Measurements from ENCODE around the gene MARVELD3. TPM values are rescaled to one million over a fixed set of nuclear protein-coding genes. Genes with fewer than 3 reads are reported as not detected.
"Not testable (repeated sequence)": the region's sequence is repeated elsewhere in the genome, so short reads cannot be mapped to it uniquely, and the experiment has no call there.

The MARVELD3 gene
- total and polyA plus RNA-seq, 3 donors from 2014 or later, result 1.3 to 1.6 (median 1.4) TPM

DNA sequence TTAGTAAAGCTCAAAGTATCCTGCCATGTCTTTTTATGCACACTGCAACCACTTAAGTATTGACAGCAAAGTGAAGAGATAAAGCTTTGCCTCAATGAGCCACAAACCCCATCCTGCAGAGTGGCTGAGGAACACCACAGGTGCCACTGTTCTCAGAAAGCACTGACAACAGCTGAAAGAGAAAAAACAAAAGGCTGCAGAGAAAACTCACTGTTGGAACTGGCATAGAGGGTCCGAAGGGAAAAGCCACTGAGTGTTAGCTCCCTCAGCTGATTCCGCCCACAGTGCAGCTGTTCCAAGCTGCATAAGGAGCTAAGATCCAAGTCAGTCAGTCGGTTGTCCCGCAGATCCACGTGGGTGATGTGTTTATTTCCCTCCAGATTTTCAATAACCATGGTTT is 50.3 kb downstream of the MARVELD3 start:
- no peak for DNase-seq
- intact Hi-C loops (cut with DNase I; ENCODE audit: low total_unique reads), result no loop called here
- no peaks in the 10 kb centered on the region for H3K36me3 ChIP-seq (ENCODE audit: low read depth, missing control alignments)
- H3K4me3 ChIP-seq, result no peak overlapping the region
- no peaks in the 10 kb centered on the region for H3K9me3 ChIP-seq
- WGBS, 2 donors, result 74 to 82% methylated on average over 5 of the region's 5 CpGs
- no peaks in the 10 kb centered on the region for H3K27me3 ChIP-seq
- no peak overlapping the region for H3K27ac ChIP-seq
- no peaks in the 10 kb centered on the region for H3K4me1 ChIP-seq
- no peak for TF ChIP-seq POLR2A (IDR thresholded peaks at IDR 0.05)
- TF ChIP-seq, protein P1, sequence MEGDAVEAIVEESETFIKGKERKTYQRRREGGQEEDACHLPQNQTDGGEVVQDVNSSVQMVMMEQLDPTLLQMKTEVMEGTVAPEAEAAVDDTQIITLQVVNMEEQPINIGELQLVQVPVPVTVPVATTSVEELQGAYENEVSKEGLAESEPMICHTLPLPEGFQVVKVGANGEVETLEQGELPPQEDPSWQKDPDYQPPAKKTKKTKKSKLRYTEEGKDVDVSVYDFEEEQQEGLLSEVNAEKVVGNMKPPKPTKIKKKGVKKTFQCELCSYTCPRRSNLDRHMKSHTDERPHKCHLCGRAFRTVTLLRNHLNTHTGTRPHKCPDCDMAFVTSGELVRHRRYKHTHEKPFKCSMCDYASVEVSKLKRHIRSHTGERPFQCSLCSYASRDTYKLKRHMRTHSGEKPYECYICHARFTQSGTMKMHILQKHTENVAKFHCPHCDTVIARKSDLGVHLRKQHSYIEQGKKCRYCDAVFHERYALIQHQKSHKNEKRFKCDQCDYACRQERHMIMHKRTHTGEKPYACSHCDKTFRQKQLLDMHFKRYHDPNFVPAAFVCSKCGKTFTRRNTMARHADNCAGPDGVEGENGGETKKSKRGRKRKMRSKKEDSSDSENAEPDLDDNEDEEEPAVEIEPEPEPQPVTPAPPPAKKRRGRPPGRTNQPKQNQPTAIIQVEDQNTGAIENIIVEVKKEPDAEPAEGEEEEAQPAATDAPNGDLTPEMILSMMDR (IDR thresholded peaks at IDR 0.05), result no peak

DNA sequence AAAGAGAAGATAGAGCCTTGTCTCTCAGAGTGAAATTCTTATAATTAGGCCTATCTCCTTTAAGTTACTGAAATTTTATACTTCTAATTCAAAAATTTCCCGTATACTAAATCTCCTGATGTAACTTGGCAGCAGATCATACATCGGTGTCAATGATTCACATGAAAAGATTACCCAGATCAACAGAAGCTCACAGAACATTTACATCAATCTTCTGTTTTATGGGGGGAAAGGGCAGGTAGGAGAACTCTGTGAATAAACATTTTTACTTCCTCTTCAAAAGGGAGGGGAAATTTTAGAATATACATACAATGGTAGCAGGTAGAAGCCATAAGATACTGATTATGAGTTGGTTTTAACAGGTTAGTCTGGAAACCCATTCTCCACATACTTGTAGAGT is 55.4 kb downstream of the MARVELD3 start:
- H3K9me3 ChIP-seq, result no peaks in the 10 kb centered on the region
- no peak overlapping the region for H3K4me3 ChIP-seq
- no peak for TF ChIP-seq POLR2A (IDR thresholded peaks at IDR 0.05)
- TF ChIP-seq, protein P1 (IDR thresholded peaks at IDR 0.05), result no peak
- H3K36me3 ChIP-seq (ENCODE audit: low read depth, missing control alignments), result no peaks in the 10 kb centered on the region
- intact Hi-C loops (cut with DNase I; ENCODE audit: low total_unique reads), result no loop called here
- 95% methylated on average over 2 of the region's 2 CpGs for WGBS, 2 donors
- no peak for DNase-seq
- no peaks in the 10 kb centered on the region for H3K27me3 ChIP-seq
- no peak overlapping the region for H3K27ac ChIP-seq
- no peaks in the 10 kb centered on the region for H3K4me1 ChIP-seq

DNA sequence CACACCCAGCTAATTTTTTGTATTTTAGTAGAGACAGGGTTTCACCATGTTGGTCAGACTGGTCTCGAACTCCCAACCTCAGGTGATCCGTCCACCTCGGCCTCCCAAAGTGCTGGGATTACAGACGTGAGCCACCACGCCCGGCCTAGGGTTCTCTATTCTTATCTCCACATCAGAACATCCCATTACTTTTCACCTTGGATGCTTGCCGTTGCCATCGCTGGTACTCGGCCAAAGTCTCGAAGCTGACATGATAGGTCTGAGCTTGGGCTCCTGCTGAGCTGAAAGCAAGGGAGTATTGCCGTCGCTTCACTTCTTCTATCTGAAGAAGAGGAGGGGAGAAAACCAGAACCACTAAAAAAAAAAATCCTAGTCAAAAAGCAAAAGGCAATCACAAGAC is 58.3 kb downstream of the MARVELD3 start:
- WGBS, 2 donors, result 96% methylated on average over 12 of the region's 12 CpGs
- DNase-seq; intact Hi-C loops (cut with DNase I; ENCODE audit: low total_unique reads); H3K36me3 ChIP-seq (ENCODE audit: low read depth, missing control alignments); H3K27me3 ChIP-seq; H3K4me1 ChIP-seq; H3K4me3 ChIP-seq; H3K9me3 ChIP-seq; H3K27ac ChIP-seq: not testable (repeated sequence)

Small RNAs within 50 kb of the gene (small RNA-seq; reads per million reads assigned to genes)
- 0 reads per million in 2 donors for gene RNU6-208P

Other genes with a start within 250 kb of the MARVELD3 start
- gene TLE7, start 184.1 kb upstream of the MARVELD3 start, total RNA-seq, result 1 to 10 TPM; 2.4 to 3.0 TPM
- 1.7 TPM for gene TLE7, start 184.1 kb upstream of the MARVELD3 start, polyA plus RNA-seq (ENCODE audit: insufficient read depth, low read depth, low replicate concordance)
- gene ZNF23, start 163.9 kb upstream of the MARVELD3 start, total RNA-seq, result 10 to 100 TPM; 14.5 to 16.3 TPM
- 10.9 TPM for gene ZNF23, start 163.9 kb upstream of the MARVELD3 start, polyA plus RNA-seq (ENCODE audit: insufficient read depth, low read depth, low replicate concordance)
- gene ZNF19, start 136.9 kb upstream of the MARVELD3 start, total RNA-seq, result 10 to 100 TPM; 28.4 to 44.6 TPM
- gene ZNF19, start 136.9 kb upstream of the MARVELD3 start, polyA plus RNA-seq (ENCODE audit: insufficient read depth, low read depth, low replicate concordance), result 31.8 TPM
- gene CHST4, start 99.8 kb upstream of the MARVELD3 start, total RNA-seq, result under 1 TPM in 1 of 2 donors, not detected in 1; 0.56 TPM
- gene CHST4, start 99.8 kb upstream of the MARVELD3 start, polyA plus RNA-seq (ENCODE audit: insufficient read depth, low read depth, low replicate concordance), result 0.32 TPM
- gene TAT, start 49.1 kb upstream of the MARVELD3 start, total RNA-seq, result 1 to 10 TPM; 1.5 to 2.9 TPM
- 1.6 TPM for gene TAT, start 49.1 kb upstream of the MARVELD3 start, polyA plus RNA-seq (ENCODE audit: insufficient read depth, low read depth, low replicate concordance)
- 10 to 100 TPM; 43.3 to 46.3 TPM for gene PHLPP2, start 98.5 kb downstream of the MARVELD3 start, total RNA-seq
- 27.2 TPM for gene PHLPP2, start 98.5 kb downstream of the MARVELD3 start, polyA plus RNA-seq (ENCODE audit: insufficient read depth, low read depth, low replicate concordance)
- gene AP1G1, start 182.7 kb downstream of the MARVELD3 start, total RNA-seq, result 100 to 1,000 TPM; 155 to 203 TPM
- 125 TPM for gene AP1G1, start 182.7 kb downstream of the MARVELD3 start, polyA plus RNA-seq (ENCODE audit: insufficient read depth, low read depth, low replicate concordance)
- 10 to 100 TPM; 36.1 to 39.3 TPM for gene ATXN1L, start 219.8 kb downstream of the MARVELD3 start, total RNA-seq
- gene ATXN1L, start 219.8 kb downstream of the MARVELD3 start, polyA plus RNA-seq (ENCODE audit: insufficient read depth, low read depth, low replicate concordance), result 36.8 TPM